ENCODE measurements around the gene SLK.

Gene SLK

DNA sequence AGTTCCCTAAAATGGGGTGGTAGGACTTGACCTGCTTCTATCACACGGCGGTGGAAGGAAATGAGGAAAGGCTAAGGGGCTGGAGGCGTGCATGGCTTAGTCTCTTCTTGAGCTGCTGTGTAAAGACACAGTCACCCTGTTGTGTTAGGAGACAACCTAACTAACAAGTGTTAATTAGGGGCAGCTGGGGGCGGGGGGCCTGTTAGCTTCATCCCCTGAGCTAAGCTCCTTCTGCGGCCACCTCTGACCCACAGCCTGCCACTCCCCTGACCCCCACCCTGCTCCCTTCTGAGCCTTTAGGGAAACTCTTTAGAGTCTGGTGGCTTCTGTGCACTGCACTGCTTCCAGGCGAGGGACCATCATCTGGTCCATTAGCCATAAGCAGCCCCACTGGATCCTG is 90.8 kb downstream of the SLK start:
- DNase-seq = no peak

DNA sequence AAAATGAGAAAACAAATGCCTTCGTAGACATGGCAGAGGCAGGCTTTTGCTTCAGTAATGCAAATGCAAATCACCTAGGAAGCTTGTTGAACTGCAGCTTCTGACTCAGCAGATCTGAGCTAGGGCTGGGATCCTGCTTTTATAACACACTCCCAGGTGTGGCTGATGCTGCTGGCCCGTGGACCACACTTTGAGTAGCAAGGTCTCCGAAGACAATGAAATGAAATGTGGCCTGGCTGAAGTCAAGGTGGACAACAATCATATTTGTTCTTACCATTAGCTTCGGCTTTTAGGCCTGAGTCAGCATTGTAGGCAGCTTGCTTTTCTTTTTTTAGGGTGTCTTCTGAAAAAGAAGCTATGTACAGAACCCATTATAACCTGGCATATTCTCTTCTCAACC is 92.4 kb downstream of the SLK start:
- DNase-seq = no peak

DNA sequence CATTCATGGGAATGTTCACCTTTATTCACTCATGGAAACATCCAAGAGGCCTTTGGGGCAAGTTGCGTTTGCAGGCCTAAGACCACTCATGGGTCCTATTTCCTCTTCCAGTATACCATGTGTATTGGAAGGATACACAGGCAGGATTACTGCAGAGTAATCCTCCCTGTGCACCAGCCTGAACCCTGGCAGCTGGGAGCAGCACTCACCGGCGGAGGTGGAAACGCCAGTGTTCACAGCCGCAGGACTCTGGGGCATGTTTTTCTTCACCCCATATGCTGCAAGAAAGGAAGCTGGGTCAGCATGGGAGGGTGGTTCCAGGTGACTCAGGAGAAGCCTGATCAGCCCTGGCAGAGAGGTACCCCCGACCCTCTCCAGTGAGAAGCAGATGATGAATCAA is 94.3 kb downstream of the SLK start:
- no peak for DNase-seq

DNA sequence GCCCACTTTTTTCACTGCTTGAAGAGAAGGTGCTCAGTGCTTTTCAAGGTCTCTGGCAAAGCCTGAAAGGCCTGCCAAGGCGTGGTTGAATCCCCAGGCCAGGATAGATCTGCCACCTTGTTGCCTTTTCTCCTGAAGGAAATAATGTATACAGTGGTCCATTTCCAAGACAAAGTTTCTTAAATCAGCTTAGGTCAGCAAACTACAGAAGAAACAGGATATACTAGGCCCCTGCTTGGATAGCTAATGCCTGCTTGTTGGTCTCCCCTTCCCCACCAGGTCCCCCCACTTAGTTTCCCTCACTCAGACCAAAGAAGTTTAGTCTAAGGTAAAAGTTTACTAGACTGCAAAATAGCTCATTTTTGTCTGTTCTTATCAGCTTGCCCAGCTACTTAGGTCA is 98.8 kb downstream of the SLK start:
- DNase-seq = no peak

DNA sequence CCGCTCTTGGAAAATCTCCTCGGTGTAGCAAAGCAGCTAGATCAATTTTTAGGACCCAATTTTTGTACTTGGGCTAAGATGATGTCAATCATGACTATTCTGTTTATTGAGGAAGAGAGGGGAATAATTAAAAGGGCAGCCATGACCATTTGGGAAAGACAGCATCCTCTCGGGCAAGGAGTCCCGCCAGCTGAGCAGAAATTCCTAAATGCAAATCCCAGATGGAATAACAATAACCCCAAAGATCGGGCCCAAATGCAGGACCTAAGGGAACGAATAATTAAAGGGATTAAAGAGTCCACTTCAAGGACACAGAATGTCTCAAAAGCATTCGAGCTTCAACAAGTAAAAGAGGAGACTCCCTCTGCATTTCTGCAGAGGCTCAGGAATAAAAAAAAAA is 100.0 kb downstream of the SLK start:
- no peak for DNase-seq

DNA sequence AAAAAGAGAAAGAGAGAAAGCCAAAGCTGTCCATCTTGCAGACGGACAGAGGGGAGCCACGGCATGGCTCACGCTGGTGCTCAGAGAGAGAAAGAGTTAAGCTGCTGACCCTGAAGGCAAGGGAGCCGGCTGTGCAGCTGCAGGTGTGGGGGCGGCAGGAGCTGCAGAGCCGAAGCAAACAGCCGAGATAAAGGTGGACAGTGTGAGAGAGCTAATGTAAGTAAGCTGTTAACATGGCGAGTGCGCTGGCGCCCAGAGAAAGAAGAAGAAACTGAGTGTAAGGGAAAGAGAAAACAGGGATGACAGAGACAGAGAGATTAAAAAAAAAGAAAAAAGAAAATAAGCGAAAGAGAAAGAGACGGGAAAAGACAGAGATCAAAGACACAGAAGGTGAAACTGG is 100.6 kb downstream of the SLK start:
- DNase-seq = no peak

DNA sequence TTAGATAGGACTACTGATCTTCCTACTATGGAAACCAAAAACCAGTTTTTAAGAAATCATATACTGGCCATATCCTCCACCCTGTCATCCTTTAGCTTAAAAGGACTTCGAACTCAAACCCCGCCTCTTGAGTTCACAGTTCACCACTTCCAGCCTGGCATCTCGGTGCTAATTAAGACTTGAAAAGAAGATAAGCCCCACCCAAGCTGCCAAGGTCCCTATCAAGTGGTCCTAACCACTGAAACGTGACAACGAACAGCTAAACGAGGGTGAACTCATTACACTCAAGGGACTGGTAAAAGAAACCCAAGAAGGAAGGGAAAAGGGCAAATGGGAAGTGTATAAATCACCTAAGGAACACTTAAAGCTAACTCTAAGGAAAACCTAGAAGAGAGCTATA is 102.7 kb downstream of the SLK start:
- DNase-seq = no peak

DNA sequence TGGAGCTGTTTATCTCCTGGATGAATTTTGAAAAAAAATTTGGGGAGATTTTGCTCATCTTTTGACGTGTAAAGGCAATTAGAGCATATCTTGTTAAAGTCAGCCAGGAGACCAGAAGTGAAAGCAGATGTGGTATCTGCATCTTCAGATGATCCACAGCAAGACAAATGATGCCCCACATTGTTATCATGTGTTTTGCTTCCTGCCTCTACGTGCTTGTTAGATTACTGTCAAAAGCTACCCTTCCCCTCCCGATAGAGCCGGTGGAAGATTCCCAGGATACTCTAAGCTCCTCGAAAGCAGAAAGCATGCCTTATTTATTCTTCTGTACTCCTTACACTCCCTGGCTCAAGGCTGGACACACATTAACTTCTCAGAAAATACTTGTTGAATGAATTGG is 105.8 kb downstream of the SLK start:
- DNase-seq = no peak

DNA sequence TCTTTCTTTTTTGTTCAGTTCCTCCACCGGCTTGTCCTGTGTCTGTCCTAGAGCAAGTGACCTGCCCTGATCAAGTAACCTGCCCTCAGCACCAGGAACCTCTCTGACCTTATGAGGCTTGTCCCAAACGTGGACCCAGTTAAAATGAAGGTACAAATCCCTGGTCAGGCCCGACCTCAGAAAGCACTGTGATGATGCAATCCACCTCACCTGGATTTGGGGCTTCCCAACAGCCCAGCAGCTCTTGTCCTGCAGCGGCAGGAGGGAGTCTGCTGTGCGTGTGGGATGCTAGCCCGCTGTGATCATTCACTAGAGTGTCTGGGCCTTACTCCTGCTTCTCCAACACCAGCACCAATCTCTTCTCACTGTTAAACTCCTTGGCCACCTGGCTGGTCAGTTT is 107.6 kb downstream of the SLK start:
- no peak for DNase-seq

DNA sequence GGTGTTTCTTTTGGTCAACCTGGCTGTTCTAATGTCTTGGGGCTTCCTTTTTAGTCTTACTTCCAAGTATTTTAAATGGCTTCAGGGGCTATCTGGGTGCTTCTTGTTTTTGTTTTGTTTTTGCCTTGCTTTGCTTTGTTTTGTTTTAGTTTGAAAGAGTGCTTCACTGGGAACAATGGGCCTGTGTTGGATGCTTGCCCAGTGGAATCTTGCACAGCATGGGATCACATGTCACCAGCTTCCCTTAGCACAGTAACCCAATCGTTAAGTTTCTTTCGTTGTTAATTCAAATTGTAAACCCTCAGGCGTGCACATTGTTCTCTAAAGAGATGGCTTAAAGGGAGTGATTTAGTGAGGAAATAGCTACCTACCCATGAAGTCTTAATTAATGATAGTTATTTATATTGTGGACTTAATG is 109.8 kb downstream of the SLK start:
- DNase-seq = no peak

DNA sequence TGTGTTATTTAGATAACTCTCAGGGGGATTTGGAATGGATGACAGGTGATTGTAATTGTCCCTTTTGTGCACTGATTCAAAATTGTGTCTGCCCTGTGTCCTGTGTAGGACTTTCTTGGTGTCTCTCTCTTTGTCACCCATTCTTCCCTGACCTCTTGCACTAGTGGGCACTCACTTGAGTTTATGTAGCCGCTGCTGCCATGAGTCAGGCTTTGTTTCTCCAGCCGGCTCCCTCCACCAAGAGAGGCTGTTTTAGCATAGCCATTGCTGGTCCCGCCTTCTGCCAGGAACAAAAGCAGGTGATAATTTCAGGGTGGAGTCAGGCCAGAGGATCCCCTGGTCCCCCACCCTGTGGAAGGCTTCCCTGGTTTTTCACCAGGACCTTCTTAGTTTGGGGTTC is 110.3 kb downstream of the SLK start:
- no peak for DNase-seq

DNA sequence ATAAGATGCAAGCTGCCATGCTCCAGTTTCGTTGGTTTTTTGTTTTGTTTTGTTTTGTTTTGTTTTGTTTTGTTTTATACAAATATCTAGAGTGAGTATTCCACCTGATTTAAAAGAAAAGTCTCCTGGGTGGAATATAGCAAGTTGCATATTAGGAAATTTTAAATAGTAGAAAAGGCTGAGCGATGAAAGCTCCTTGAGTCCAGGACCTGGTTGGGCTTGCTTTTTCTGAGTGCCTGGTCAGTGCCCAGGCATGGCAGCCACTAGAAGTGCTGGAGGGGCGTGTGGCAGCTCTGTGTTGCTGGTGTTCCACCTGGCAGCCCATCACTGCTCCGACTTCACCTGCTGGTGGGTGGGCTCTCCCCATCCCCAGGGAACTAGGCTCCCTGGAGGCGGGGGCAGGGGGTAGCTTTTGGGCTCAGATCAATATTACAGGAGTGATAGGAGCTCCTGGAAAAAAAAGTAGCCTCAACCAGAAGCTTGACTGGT is 110.8 kb downstream of the SLK start:
- DNase-seq = no peak
